Tibial nerve (tissue), 3 donors: ENCODE data around the gene OR2M4.

Source experiments
- POLR2A ChIP-seq, 2 donors: fragments of 450-650 bp; IDR thresholded peaks; one replicate each; pipeline ENCODE4 v1.6.1; 2017; ENCODE audit warnings: antibody characterized with exemption in 2 of 2, mild to moderate bottlenecking in 2 of 2, moderate library complexity in 2 of 2
- TF ChIP-seq, protein P1 (sequence below), 5 experiments: fragments of 200-600 bp in 3 of 5; fragments of 450-650 bp in 2 of 5; sonication (generic) in 3 of 5; IDR thresholded peaks; one replicate each; pipeline ENCODE4 v1.5.1; 2016 to 2019; ENCODE audit warnings: antibody characterized with exemption in 5 of 5, mild to moderate bottlenecking in 3 of 5, moderate library complexity in 2 of 5

DNA sequence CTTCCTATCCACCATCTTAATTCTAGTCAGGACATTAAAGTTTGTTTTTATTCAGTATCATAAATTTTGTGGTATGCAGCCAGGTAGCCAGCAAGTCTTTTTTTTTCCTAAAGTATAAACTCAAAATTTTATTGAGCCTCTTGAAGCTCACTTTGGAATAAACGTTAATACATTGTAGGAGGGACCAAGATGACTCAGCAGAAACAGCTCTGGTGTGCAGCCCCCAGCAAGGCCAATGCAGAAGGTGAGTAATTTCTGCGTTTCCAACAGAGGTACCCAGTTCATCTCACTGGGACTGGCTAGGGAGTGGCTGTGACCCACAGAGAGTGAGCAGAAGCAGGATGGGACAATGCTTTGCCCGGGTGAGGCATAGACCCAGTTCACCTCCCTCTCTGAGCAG lies 43.9 kb upstream of the OR2M4 start:
- TF ChIP-seq, protein P1, sequence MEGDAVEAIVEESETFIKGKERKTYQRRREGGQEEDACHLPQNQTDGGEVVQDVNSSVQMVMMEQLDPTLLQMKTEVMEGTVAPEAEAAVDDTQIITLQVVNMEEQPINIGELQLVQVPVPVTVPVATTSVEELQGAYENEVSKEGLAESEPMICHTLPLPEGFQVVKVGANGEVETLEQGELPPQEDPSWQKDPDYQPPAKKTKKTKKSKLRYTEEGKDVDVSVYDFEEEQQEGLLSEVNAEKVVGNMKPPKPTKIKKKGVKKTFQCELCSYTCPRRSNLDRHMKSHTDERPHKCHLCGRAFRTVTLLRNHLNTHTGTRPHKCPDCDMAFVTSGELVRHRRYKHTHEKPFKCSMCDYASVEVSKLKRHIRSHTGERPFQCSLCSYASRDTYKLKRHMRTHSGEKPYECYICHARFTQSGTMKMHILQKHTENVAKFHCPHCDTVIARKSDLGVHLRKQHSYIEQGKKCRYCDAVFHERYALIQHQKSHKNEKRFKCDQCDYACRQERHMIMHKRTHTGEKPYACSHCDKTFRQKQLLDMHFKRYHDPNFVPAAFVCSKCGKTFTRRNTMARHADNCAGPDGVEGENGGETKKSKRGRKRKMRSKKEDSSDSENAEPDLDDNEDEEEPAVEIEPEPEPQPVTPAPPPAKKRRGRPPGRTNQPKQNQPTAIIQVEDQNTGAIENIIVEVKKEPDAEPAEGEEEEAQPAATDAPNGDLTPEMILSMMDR (IDR thresholded peaks at IDR 0.05), result no peak
- TF ChIP-seq POLR2A (IDR thresholded peaks at IDR 0.05), result no peak
